Right forelimb (tissue), 1 donor: ENCODE data around the gene VAX1.
"Not testable (repeated sequence)": the region's sequence is repeated elsewhere in the genome, so short reads cannot be mapped to it uniquely, and the experiment has no call there.

Experiments used
- DNase-seq: peaks from one replicate; pipeline ENCODE4 v3.0.0-alpha.2; 2018

The VAX1 gene

GRCh38 chr10:117134306-117135025, 3.6 kb downstream of the VAX1 start:
- no peak for DNase-seq

- no peak for DNase-seq
Measured at GRCh38 chr10:117134056-117134305, 4.1 kb downstream of the VAX1 start.

- no peak for DNase-seq
Measured at GRCh38 chr10:117133273-117134055, 4.6 kb downstream of the VAX1 start.

GRCh38 chr10:117132751-117133231, 5.3 kb downstream of the VAX1 start:
- DNase-seq, result no peak

GRCh38 chr10:117131376-117132327, 6.4 kb downstream of the VAX1 start:
- DNase-seq, result no peak

- no peak for DNase-seq
Measured at GRCh38 chr10:117130862-117131375, 7.2 kb downstream of the VAX1 start.

- no peak for DNase-seq
Measured at GRCh38 chr10:117130346-117130745, 7.7 kb downstream of the VAX1 start.

GRCh38 chr10:117126645-117127044, 11.4 kb downstream of the VAX1 start:
- DNase-seq, result not testable (repeated sequence)

GRCh38 chr10:117126034-117126433, 12.0 kb downstream of the VAX1 start:
- DNase-seq, result no peak

- no peak for DNase-seq
Measured at GRCh38 chr10:117112220-117112619, 25.9 kb downstream of the VAX1 start.

- no peak for DNase-seq
Measured at GRCh38 chr10:117107238-117107637, 30.8 kb downstream of the VAX1 start.

- DNase-seq, result no peak
Measured at GRCh38 chr10:117096599-117097201, 41.4 kb downstream of the VAX1 start.

GRCh38 chr10:117094856-117095255, 43.2 kb downstream of the VAX1 start:
- no peak for DNase-seq

- DNase-seq, result no peak
Measured at GRCh38 chr10:117092386-117092785, 45.7 kb downstream of the VAX1 start.

- no peak for DNase-seq
Measured at GRCh38 chr10:117090834-117091233, 47.2 kb downstream of the VAX1 start.

- no peak for DNase-seq
Measured at GRCh38 chr10:117087521-117087920, 50.5 kb downstream of the VAX1 start.

- DNase-seq, result no peak
Measured at GRCh38 chr10:117086546-117086945, 51.5 kb downstream of the VAX1 start.

- not testable (repeated sequence) for DNase-seq
Measured at GRCh38 chr10:117084421-117085246, 53.4 kb downstream of the VAX1 start.
